Stromal cell of bone marrow (primary cell): Measurements from ENCODE around the gene ARSG.
"Not testable (repeated sequence)": the region's sequence is repeated elsewhere in the genome, so short reads cannot be mapped to it uniquely, and the experiment has no call there.

Experiments used
- DNase-seq: peaks from one replicate; pipeline ENCODE4 v3.0.0-alpha.2; 2012; ENCODE audit warnings: low read depth

Gene ARSG

GRCh38 chr17:68329331-68329730 is 38.0 kb downstream of the ARSG start:
- no peak for DNase-seq

- not testable (repeated sequence) for DNase-seq
Observed at GRCh38 chr17:68331932-68332331, 40.6 kb downstream of the ARSG start.

GRCh38 chr17:68334393-68334792 is 43.1 kb downstream of the ARSG start:
- DNase-seq: no peak

- DNase-seq: no peak
Observed at GRCh38 chr17:68341482-68341881, 50.2 kb downstream of the ARSG start.

- no peak for DNase-seq
Observed at GRCh38 chr17:68343976-68344375, 52.7 kb downstream of the ARSG start.

- DNase-seq: no peak
Observed at GRCh38 chr17:68344701-68345136, 53.4 kb downstream of the ARSG start.

- DNase-seq: no peak
Observed at GRCh38 chr17:68346448-68346847, 55.2 kb downstream of the ARSG start.

GRCh38 chr17:68347380-68347779 is 56.1 kb downstream of the ARSG start:
- DNase-seq: no peak

- no peak for DNase-seq
Observed at GRCh38 chr17:68349157-68349556, 57.9 kb downstream of the ARSG start.

- DNase-seq: no peak
Observed at GRCh38 chr17:68351395-68351794, 60.1 kb downstream of the ARSG start.

GRCh38 chr17:68352041-68352440 is 60.7 kb downstream of the ARSG start:
- no peak for DNase-seq

- DNase-seq: not testable (repeated sequence)
Observed at GRCh38 chr17:68352671-68353070, 61.4 kb downstream of the ARSG start.

GRCh38 chr17:68353111-68353521 is 61.8 kb downstream of the ARSG start:
- no peak for DNase-seq

GRCh38 chr17:68354311-68354710 is 63.0 kb downstream of the ARSG start:
- DNase-seq: not testable (repeated sequence)

- not testable (repeated sequence) for DNase-seq
Observed at GRCh38 chr17:68355108-68355507, 63.8 kb downstream of the ARSG start.

GRCh38 chr17:68356520-68356919 is 65.2 kb downstream of the ARSG start:
- DNase-seq: no peak

- DNase-seq: no peak
Observed at GRCh38 chr17:68356949-68357455, 65.7 kb downstream of the ARSG start.

GRCh38 chr17:68357886-68358285 is 66.6 kb downstream of the ARSG start:
- no peak for DNase-seq

GRCh38 chr17:68359791-68360535 is 68.7 kb downstream of the ARSG start:
- no peak for DNase-seq

GRCh38 chr17:68365469-68365868 is 74.2 kb downstream of the ARSG start:
- no peak for DNase-seq

- DNase-seq: no peak
Observed at GRCh38 chr17:68368387-68368786, 77.1 kb downstream of the ARSG start.

- no peak for DNase-seq
Observed at GRCh38 chr17:68375566-68375965, 84.3 kb downstream of the ARSG start.

GRCh38 chr17:68376178-68376577 is 84.9 kb downstream of the ARSG start:
- not testable (repeated sequence) for DNase-seq

- DNase-seq: no peak
Observed at GRCh38 chr17:68377771-68378267, 86.5 kb downstream of the ARSG start.
